GM12878 (cell line): Measurements from ENCODE around the gene AP5Z1. TPM values are rescaled to one million over a fixed set of nuclear protein-coding genes. Genes with fewer than 3 reads are reported as not detected.

Experiments
- ATAC-seq: fragments of 200-7000 bp; cut with Tn5 transposase; 3 replicates; pipeline ENCODE4 v1.9.1; 2020; ENCODE audit warnings: mild to moderate bottlenecking, moderate library complexity
- BruUV-seq: library from RNA; stranded (reverse); fragments of 400-500 nt; replicated peaks from 2 replicates; lab custom pipeline; 2021; lab: Mats Ljungman, UMichigan
- CTCF ChIA-PET: fragments of 300-600 bp; sonication (Branson Sonifier 250); formaldehyde crosslinking; extraction: SDS; loops from one replicate; lab custom pipeline; 2021; ENCODE audit warnings: inconsistent platforms; lab: Yijun Ruan, JAX
- POLR2A ChIA-PET: fragments of 350-600 bp; formaldehyde crosslinking; extraction: SDS; loops from one replicate; lab custom pipeline; 2021; ENCODE audit warnings: inconsistent platforms; lab: Charles Lee
- RAD21 ChIA-PET: fragments of 300-600 bp; sonication (Branson Sonifier 250); formaldehyde crosslinking; loops from one replicate; lab custom pipeline; 2023; ENCODE audit warnings: antibody characterized with exemption; ENCODE audit not compliant: unreplicated experiment; lab: Charles Lee
- SMC1A ChIA-PET: fragments of 300-600 bp; sonication (Branson Sonifier 250); formaldehyde crosslinking; loops from one replicate; lab custom pipeline; 2023; ENCODE audit not compliant: unreplicated experiment, uncharacterized antibody; lab: Charles Lee
- DNase-seq: peaks from one replicate; pipeline ENCODE4 v3.0.0-alpha.2; 2011; ENCODE audit warnings: low read depth, low spot score
- FAIRE-seq: peaks from 3 replicates; lab custom pipeline; 2011; peaks lifted over from hg19 to GRCh38; lab: Jason Lieb, UNC
- H2AFZ ChIP-seq: 2 replicates; pipeline ENCODE4 v1.6.0; 2011; ENCODE audit warnings: low read depth, low read length, control low read depth; ENCODE audit not compliant: control insufficient read depth
- H3K27ac ChIP-seq: 2 replicates; pipeline ENCODE4 v1.5.1; 2011; ENCODE audit warnings: control low read depth; ENCODE audit not compliant: control insufficient read depth, insufficient read depth
- H3K27me3 ChIP-seq, 2 experiments: replicated peaks in 1 of 2; 2 replicates each; pipeline versions ENCODE4 v1.6.0 to v1.6.1; 2011; ENCODE audit warnings: low read length in 1 of 2; ENCODE audit not compliant: control insufficient read depth in 2 of 2, insufficient read depth in 2 of 2
- H3K36me3 ChIP-seq, 2 experiments: 2 replicates each; pipeline ENCODE4 v1.5.1; 2011; ENCODE audit warnings: low read length in 1 of 2; ENCODE audit not compliant: control insufficient read depth in 2 of 2, insufficient read depth in 2 of 2
- H3K4me1 ChIP-seq: 2 replicates; pipeline ENCODE4 v1.6.1; 2011; ENCODE audit warnings: mild to moderate bottlenecking, low read length, moderate library complexity, mixed read lengths; ENCODE audit not compliant: control insufficient read depth, insufficient read depth
- H3K4me2 ChIP-seq: 2 replicates; pipeline ENCODE4 v1.6.0; 2011; ENCODE audit warnings: control low read depth; ENCODE audit not compliant: control insufficient read depth, insufficient read depth
- H3K4me3 ChIP-seq: fragments of 200-600 bp; sonication (generic); 2 replicates; pipeline ENCODE4 v1.5.1; 2016
- H3K79me2 ChIP-seq: 2 replicates; pipeline ENCODE4 v1.6.0; 2011; ENCODE audit warnings: low read length; ENCODE audit not compliant: control insufficient read depth, insufficient read depth
- H3K9ac ChIP-seq: 2 replicates; pipeline ENCODE4 v1.8.0; 2011; ENCODE audit warnings: low read length, control low read depth, mixed read lengths; ENCODE audit not compliant: control insufficient read depth, insufficient read depth
- H3K9me3 ChIP-seq: replicated peaks from 3 replicates; pipeline ENCODE4 v1.5.1; 2011; ENCODE audit warnings: mild to moderate bottlenecking, low read length; ENCODE audit not compliant: control insufficient read depth, insufficient read depth
- H4K20me1 ChIP-seq: 2 replicates; pipeline ENCODE4 v1.6.0; 2011; ENCODE audit not compliant: control insufficient read depth, insufficient read depth
- IKZF2 ChIP-seq, 2 experiments: fragments of 450-650 bp; IDR thresholded peaks; 2 replicates each; pipeline ENCODE4 v1.6.1; 2017; ENCODE audit warnings: mild to moderate bottlenecking in 2 of 2, moderate library complexity in 2 of 2
- MEF2A ChIP-seq: IDR thresholded peaks from 2 replicates; pipeline ENCODE4 v1.6.1; 2011; ENCODE audit warnings: low read depth, mild to moderate bottlenecking, low read length, moderate library complexity; ENCODE audit not compliant: insufficient read depth
- MTA3 ChIP-seq: IDR thresholded peaks from 2 replicates; pipeline ENCODE4 v1.6.1; 2012; ENCODE audit warnings: low read length, inconsistent platforms, borderline replicate concordance
- NFYA ChIP-seq: IDR thresholded peaks from 2 replicates; pipeline ENCODE4 v1.6.1; 2011; ENCODE audit warnings: low read depth, mild to moderate bottlenecking, low read length, improper control_type of control experiment, borderline replicate concordance
- SMAD5 ChIP-seq: IDR thresholded peaks from 2 replicates; pipeline ENCODE4 v1.6.1; 2016; ENCODE audit warnings: antibody characterized with exemption, low read depth
- SRF ChIP-seq, 2 experiments: IDR thresholded peaks; 2 replicates each; pipeline ENCODE4 v1.6.1; 2011; ENCODE audit warnings: low read depth in 2 of 2, low read length in 2 of 2, mild to moderate bottlenecking in 1 of 2, moderate library complexity in 1 of 2
- TARDBP ChIP-seq: IDR thresholded peaks from 2 replicates; pipeline ENCODE4 v1.6.1; 2016; ENCODE audit warnings: borderline replicate concordance
- TCF3 ChIP-seq: IDR thresholded peaks from 2 replicates; pipeline ENCODE4 v1.6.1; 2012; ENCODE audit warnings: low read depth, mild to moderate bottlenecking, low read length, borderline replicate concordance; ENCODE audit not compliant: insufficient read depth
- WRNIP1 ChIP-seq: IDR thresholded peaks from 2 replicates; pipeline ENCODE4 v1.6.1; 2011; ENCODE audit warnings: low read depth, low read length, improper control_type of control experiment, borderline replicate concordance
- ZBED1 ChIP-seq: IDR thresholded peaks from 2 replicates; pipeline ENCODE4 v1.6.1; 2016; ENCODE audit warnings: borderline replicate concordance
- ZNF217 ChIP-seq: fragments of 450-650 bp; IDR thresholded peaks from 2 replicates; pipeline ENCODE4 v1.6.1; 2017; ENCODE audit warnings: antibody characterized with exemption, mild to moderate bottlenecking
- ZNF274 ChIP-seq: IDR thresholded peaks from one replicate; pipeline ENCODE4 v1.8.0; 2011; ENCODE audit not compliant: insufficient read length, insufficient read depth
- WGBS: methylation state at CpG from one replicate; pipeline ENCODE4 v1.1.6; 2016; ENCODE audit warnings: low lambda C conversion rate; ENCODE audit not compliant: insufficient replicate concordance, insufficient coverage; ENCODE audit errors: missing lambda C conversion rate; 5-methylcytosine and 5-hydroxymethylcytosine counted together
- in situ Hi-C: fragments of 300-500 bp; cut with MboI; formaldehyde crosslinking; loops from 9 replicates; pipeline ENCODE4 v1.14.3; 2018; ENCODE audit warnings: mixed read lengths
- intact Hi-C: fragments of 100-400 bp; cut with micrococcal nuclease; formaldehyde crosslinking; loops from one replicate; pipeline ENCODE4 v1.14.2; 2022; ENCODE audit not compliant: unreplicated experiment
- polyA plus RNA-seq, 11 experiments: library from polyadenylated mRNA; depleted of rRNA in 4 of 11; unstranded in 6 of 11; stranded (reverse) in 5 of 11; fragments of >200 nt; fragmentation: Nextera tagmentation in 4 of 11; fragmentation: Illumina TruSeq in 1 of 11; extraction: Ambion mirVana in 4 of 11; extraction: Trizol in 1 of 11; gene quantifications; 1 replicate in 1 of 11; 2 replicates in 10 of 11; pipeline versions ENCODE4 v1.2.1 to v1.2.3, GENCODE V29; 2011 to 2016; ENCODE audit warnings: inconsistent platforms in 2 of 11, missing spikeins in 2 of 11, low read depth in 1 of 11
- total RNA-seq, 4 experiments: library from RNA; depleted of rRNA in 3 of 4; stranded (reverse); fragments of >200 nt in 3 of 4; fragmentation: Illumina TruSeq in 1 of 4; extraction: Trizol in 1 of 4; gene quantifications; 2 replicates each; pipeline versions ENCODE4 v1.2.1 to v1.2.3, GENCODE V29; 2013 to 2021
- TF ChIP-seq, protein P1 (sequence below), 3 experiments: IDR thresholded peaks in 2 of 3; conservative IDR thresholded peaks in 1 of 3; 2 replicates each; pipeline ENCODE4 v1.5.1; 2011; ENCODE audit warnings: low read depth in 3 of 3, low read length in 3 of 3, mild to moderate bottlenecking in 3 of 3, control low read depth in 2 of 3, moderate library complexity in 2 of 3, inconsistent platforms in 1 of 3, mixed read lengths in 1 of 3; ENCODE audit not compliant: control insufficient read depth in 2 of 3, insufficient read depth in 1 of 3; ENCODE audit errors: extremely low read depth in 1 of 3
- TF ChIP-seq, protein P2 (sequence below): fragments of 450-650 bp; IDR thresholded peaks from 2 replicates; pipeline ENCODE4 v1.6.1; 2014; ENCODE audit warnings: mild to moderate bottlenecking
- TF ChIP-seq, protein P3 (sequence below): IDR thresholded peaks from 2 replicates; pipeline ENCODE4 v1.6.1; 2011; ENCODE audit warnings: low read depth, mild to moderate bottlenecking, low read length, moderate library complexity, borderline replicate concordance; ENCODE audit errors: extremely low read depth

Gene AP5Z1
- total and polyA plus RNA-seq, 10 of the 15 experiments (the other 5 are each of a cell fraction or from before 2014, with no cell fraction given), result 0.37 to 43.4 (median 19.4) TPM

DNA sequence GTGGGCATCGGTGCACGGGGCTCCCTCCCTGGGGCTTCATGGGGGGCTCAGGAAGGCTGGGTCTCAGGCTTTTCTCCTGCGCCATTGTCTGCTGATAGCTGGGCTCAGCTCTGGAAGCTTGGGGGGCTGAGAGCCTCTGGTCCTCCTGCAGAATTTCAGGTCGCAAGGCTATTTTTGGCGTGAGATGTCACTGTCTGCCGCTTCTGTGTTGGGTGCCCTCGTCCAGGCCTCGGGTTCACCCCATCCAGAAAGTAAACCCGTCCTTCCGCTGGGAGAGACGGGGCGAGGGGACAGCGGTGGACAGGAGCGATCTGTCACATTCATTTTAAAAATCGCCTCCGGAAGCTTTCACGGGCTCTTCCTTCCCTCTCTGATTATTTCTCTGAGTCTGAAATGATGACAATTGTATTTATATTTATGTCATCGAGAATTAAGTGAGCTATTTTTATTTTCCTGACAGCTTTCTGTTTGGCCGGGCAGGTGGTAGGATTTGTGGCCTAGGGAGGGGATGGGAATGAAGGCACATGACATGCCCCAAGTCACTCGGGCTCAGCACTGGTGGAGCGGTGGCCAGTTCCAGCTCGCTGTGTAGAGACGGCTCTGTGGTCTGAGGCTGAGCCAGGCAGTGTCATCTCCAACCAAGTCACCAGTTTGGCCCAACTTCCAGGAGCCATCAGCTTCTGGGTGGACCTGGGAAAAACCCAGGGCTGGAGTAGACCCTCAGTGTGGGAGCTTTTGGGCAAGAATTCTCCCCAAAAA is 40.7 kb upstream of the AP5Z1 start:
- CTCF ChIA-PET, result no interaction called here
- Histone ChIP-seq H2AFZ (no peak overlapping the region), H3K79me2 (peaks cover 2% of the 10 kb centered on the region), H3K27me3 (no peaks in the 10 kb centered on the region), H3K9ac (no peak overlapping the region), H3K4me1 (no peaks in the 10 kb centered on the region), H3K4me2 (no peak overlapping the region), H3K9me3 (no peaks in the 10 kb centered on the region), H3K4me3 (no peak overlapping the region), H4K20me1 (no peaks in the 10 kb centered on the region), H3K36me3 (peaks cover 3 to 5% of the 10 kb centered on the region in 2 experiments; a peak in 3 of 4 replicates), H3K27ac (no peak overlapping the region)
- BruUV-seq, result no TSS peak
- FAIRE-seq, result no peak
- ATAC-seq, result no peak
- RAD21 ChIA-PET, result no interaction called here
- 94% methylated on average over 23 of the region's 23 CpGs for WGBS
- in situ Hi-C loops, result no loop called here
- intact Hi-C loops, result no loop called here
- SMC1A ChIA-PET, result no interaction called here
- TF ChIP-seq MEF2A (no peak), SMAD5 (no peak), MTA3 (no peak), ZNF274 (no peak), ZNF217 (no peak), TCF3 (no peak), ZBED1 (no peak), NFYA (no peak), TARDBP (no peak), WRNIP1 (no peak), IKZF2 (IDR thresholded peaks at IDR 0.05) (no peak), SRF (IDR thresholded peaks at IDR 0.05; ENCODE audit: low read depth in 2 of 2, low read length in 2 of 2) (no peak)
- TF ChIP-seq, protein P1, sequence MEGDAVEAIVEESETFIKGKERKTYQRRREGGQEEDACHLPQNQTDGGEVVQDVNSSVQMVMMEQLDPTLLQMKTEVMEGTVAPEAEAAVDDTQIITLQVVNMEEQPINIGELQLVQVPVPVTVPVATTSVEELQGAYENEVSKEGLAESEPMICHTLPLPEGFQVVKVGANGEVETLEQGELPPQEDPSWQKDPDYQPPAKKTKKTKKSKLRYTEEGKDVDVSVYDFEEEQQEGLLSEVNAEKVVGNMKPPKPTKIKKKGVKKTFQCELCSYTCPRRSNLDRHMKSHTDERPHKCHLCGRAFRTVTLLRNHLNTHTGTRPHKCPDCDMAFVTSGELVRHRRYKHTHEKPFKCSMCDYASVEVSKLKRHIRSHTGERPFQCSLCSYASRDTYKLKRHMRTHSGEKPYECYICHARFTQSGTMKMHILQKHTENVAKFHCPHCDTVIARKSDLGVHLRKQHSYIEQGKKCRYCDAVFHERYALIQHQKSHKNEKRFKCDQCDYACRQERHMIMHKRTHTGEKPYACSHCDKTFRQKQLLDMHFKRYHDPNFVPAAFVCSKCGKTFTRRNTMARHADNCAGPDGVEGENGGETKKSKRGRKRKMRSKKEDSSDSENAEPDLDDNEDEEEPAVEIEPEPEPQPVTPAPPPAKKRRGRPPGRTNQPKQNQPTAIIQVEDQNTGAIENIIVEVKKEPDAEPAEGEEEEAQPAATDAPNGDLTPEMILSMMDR (IDR thresholded peaks at IDR 0.05 in 2 of 3, conservative IDR thresholded peaks at IDR 0.05 in 1 of 3; ENCODE audit: control insufficient read depth in 2 of 3, extremely low read depth in 1 of 3, insufficient read depth in 1 of 3, low read depth in 3 of 3, low read length in 3 of 3), result no peak
- TF ChIP-seq, protein P2, sequence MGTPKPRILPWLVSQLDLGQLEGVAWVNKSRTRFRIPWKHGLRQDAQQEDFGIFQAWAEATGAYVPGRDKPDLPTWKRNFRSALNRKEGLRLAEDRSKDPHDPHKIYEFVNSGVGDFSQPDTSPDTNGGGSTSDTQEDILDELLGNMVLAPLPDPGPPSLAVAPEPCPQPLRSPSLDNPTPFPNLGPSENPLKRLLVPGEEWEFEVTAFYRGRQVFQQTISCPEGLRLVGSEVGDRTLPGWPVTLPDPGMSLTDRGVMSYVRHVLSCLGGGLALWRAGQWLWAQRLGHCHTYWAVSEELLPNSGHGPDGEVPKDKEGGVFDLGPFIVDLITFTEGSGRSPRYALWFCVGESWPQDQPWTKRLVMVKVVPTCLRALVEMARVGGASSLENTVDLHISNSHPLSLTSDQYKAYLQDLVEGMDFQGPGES, result no peak
- TF ChIP-seq, protein P3, sequence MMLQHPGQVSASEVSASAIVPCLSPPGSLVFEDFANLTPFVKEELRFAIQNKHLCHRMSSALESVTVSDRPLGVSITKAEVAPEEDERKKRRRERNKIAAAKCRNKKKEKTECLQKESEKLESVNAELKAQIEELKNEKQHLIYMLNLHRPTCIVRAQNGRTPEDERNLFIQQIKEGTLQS, result no peak
- POLR2A ChIA-PET, result no interaction called here
- no peak for DNase-seq
